ENCODE data around the gene METTL21A.
"Not testable (repeated sequence)": the region's sequence is repeated elsewhere in the genome, so short reads cannot be mapped to it uniquely, and the experiment has no call there.

Gene METTL21A

DNA sequence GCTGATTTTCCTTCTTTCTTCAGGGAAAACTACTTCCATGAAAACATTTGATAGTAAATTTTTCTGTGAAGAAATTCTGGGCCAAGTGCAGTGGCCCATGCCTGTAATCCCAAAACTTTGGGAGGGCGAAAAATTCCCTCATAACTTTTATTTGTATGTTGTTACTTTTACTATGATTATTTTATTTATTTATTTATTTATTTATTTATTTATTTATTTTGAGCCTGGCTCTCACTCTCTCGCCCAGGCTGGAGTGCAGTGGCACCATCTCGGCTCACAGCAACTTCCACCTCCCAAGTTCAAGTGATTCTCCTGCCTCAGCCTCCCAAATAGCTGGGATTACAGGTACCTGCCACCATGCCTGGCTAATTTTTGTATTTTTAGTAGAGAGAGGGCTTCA is 14.1 kb upstream of the METTL21A start:
- not testable (repeated sequence) for ATAC-seq (ENCODE audit: low read depth); H3K4me1 Mint-ChIP-seq; H3K9me3 Mint-ChIP-seq; H3K36me3 Mint-ChIP-seq; DNase-seq (ENCODE audit: low spot score in 2 of 2); H3K27ac Mint-ChIP-seq; H3K27me3 Mint-ChIP-seq; H3K4me3 Mint-ChIP-seq

GRCh38 chr2:207635468-207636200 is 10.4 kb upstream of the METTL21A start:
- Mint-ChIP-seq H3K9me3 (peaks cover 2% of the 10 kb centered on the region), H3K4me1 (peaks cover 4% of the 10 kb centered on the region), H3K36me3 (no peaks in the 10 kb centered on the region), H3K27me3 (no peaks in the 10 kb centered on the region), H3K27ac (peak overlapping the region; percentile 62), H3K4me3 (no peak overlapping the region)
- DNase-seq (ENCODE audit: low spot score in 2 of 2) (no peak), ATAC-seq (ENCODE audit: low read depth) (peak; percentile 55)

GRCh38 chr2:207633686-207634085 is 8.5 kb upstream of the METTL21A start:
- Mint-ChIP-seq H3K27me3 (no peaks in the 10 kb centered on the region), H3K4me3 (no peak overlapping the region), H3K9me3 (no peaks in the 10 kb centered on the region), H3K36me3 (no peaks in the 10 kb centered on the region), H3K4me1 (peaks cover 6% of the 10 kb centered on the region), H3K27ac (no peak overlapping the region)
- ATAC-seq (ENCODE audit: low read depth) (no peak), DNase-seq (ENCODE audit: low spot score in 2 of 2) (no peak)

DNA sequence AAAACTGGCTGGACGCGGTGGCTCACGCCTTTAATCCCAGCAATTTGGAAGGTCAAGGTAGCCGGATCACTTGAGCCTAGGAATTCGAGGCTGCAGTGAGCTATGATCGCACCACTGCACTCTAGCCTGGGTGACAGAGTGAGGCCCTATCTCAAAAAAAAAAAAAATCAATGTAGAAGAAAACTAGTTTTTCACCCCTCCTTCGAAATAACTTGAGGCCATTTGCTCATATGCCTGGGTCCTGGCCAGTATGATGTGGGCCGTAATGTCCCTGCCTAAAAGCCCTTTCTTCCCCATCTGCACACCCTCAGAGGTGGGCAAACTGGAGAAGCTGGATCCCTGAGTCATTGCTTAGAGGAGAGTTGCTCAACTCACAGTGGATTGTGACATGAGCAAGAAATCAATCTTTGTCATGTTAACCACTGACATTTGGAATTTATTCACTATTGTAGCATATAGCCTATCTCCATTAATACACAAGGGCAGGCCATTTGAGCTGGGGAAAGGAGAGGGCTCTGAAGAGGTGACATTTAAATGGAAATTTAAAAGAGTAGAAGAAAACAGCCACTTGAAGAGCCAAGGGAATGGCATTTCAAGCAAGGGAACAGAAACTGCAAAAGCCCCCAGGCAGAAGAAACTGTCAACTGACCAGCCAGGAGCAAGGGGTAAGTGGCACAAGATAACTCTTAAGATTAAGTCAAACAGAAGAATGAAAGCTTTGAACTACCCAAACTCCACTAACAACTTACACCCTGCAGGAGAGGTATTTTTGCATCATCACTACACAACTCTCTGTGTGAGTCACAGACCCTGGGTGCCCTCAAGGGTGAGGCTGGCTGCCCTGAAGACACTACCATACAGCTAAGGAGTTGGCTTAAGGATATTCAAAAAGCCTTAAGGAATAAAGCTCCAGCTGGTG is 7.6 kb upstream of the METTL21A start:
- Mint-ChIP-seq H3K27ac (no peak overlapping the region), H3K36me3 (no peaks in the 10 kb centered on the region), H3K9me3 (no peaks in the 10 kb centered on the region), H3K4me3 (no peak overlapping the region), H3K4me1 (peaks cover 6% of the 10 kb centered on the region), H3K27me3 (no peaks in the 10 kb centered on the region)
- no peak for DNase-seq (ENCODE audit: low spot score in 2 of 2)
- peak; percentile 10 for ATAC-seq (ENCODE audit: low read depth)

- Mint-ChIP-seq H3K36me3 (no peaks in the 10 kb centered on the region), H3K27me3 (no peaks in the 10 kb centered on the region), H3K9me3 (no peaks in the 10 kb centered on the region), H3K4me1 (peaks cover 8% of the 10 kb centered on the region), H3K27ac (no peak overlapping the region), H3K4me3 (no peak overlapping the region)
- ATAC-seq (ENCODE audit: low read depth) = no peak
- no peak for DNase-seq (ENCODE audit: low spot score in 2 of 2)
Measured at GRCh38 chr2:207630491-207630890, 5.3 kb upstream of the METTL21A start.

GRCh38 chr2:207629553-207629952 is 4.4 kb upstream of the METTL21A start:
- H3K27ac Mint-ChIP-seq = peak overlapping the region; percentile 75
- no peak for DNase-seq (ENCODE audit: low spot score in 2 of 2)
- no peaks in the 10 kb centered on the region for H3K27me3 Mint-ChIP-seq
- no peak for ATAC-seq (ENCODE audit: low read depth)
- H3K4me3 Mint-ChIP-seq = no peak overlapping the region
- H3K4me1 Mint-ChIP-seq = peaks cover 8% of the 10 kb centered on the region
- no peaks in the 10 kb centered on the region for H3K9me3 Mint-ChIP-seq
- H3K36me3 Mint-ChIP-seq = no peaks in the 10 kb centered on the region

- Mint-ChIP-seq H3K27ac (peak overlapping the region; percentile 91), H3K27me3 (no peaks in the 10 kb centered on the region), H3K36me3 (peaks cover 9% of the 10 kb centered on the region), H3K4me3 (peak overlapping the region; percentile 95), H3K4me1 (peaks cover 33% of the 10 kb centered on the region), H3K9me3 (no peaks in the 10 kb centered on the region)
- DNase-seq (ENCODE audit: low spot score in 2 of 2) (peak; percentile 65 to 68), ATAC-seq (ENCODE audit: low read depth) (peak; percentile 21)
Measured at GRCh38 chr2:207624185-207625013, 795 bp downstream of the METTL21A start.

- no peaks in the 10 kb centered on the region for H3K9me3 Mint-ChIP-seq
- H3K36me3 Mint-ChIP-seq = peaks cover 21% of the 10 kb centered on the region
- no peak for DNase-seq (ENCODE audit: low spot score in 2 of 2)
- peaks cover 42% of the 10 kb centered on the region for H3K4me1 Mint-ChIP-seq
- no peak for ATAC-seq (ENCODE audit: low read depth)
- peak overlapping the region; percentile 42 for H3K4me3 Mint-ChIP-seq
- H3K27me3 Mint-ChIP-seq = no peaks in the 10 kb centered on the region
- peak overlapping the region; percentile 84 for H3K27ac Mint-ChIP-seq
Measured at GRCh38 chr2:207621501-207622039, 3.6 kb downstream of the METTL21A start.

- Mint-ChIP-seq H3K27ac (peak overlapping the region; percentile 84), H3K4me1 (peaks cover 42% of the 10 kb centered on the region), H3K27me3 (no peaks in the 10 kb centered on the region), H3K4me3 (peak overlapping the region; percentile 69), H3K9me3 (no peaks in the 10 kb centered on the region), H3K36me3 (peaks cover 25% of the 10 kb centered on the region)
- peak; percentile 76 for ATAC-seq (ENCODE audit: low read depth)
- peak in 1 of 2 donors; percentile 50 for DNase-seq (ENCODE audit: low spot score in 2 of 2)
Measured at GRCh38 chr2:207619764-207620203, 5.4 kb downstream of the METTL21A start.

DNA sequence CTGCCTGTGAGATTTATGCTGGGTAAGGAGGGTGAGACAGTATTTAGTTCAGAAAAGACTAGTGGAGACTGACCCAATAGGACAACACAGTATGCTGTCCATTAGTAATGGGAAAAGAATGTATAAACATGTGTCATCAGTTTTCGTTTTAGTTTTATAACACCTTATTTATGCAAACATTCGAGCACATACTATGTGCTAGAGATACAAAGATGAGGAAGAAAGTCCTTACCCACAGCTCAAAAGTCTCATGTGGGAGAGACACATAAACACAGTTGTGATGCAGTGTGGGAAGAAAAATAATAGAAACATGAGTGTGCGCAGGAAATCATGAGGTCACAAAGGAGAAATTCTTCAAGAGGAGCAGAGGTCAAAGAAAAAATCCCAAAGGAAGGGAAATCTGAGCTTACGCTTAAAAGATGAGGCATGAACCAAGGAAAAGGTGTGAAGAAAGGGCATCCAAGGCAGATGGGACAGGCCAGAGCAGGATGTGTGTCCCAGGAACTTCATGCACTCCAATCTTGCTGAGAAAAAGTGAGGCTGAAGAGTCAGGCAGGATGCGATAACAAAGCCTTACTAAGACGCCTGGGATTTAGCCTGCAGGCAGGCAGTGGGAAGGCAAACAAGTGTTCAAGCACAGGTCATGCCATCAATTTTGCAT is 8.1 kb downstream of the METTL21A start:
- no peaks in the 10 kb centered on the region for H3K9me3 Mint-ChIP-seq
- H3K27ac Mint-ChIP-seq = peak overlapping the region; percentile 85
- peaks cover 29% of the 10 kb centered on the region for H3K4me1 Mint-ChIP-seq
- H3K36me3 Mint-ChIP-seq = peaks cover 29% of the 10 kb centered on the region
- no peak for DNase-seq (ENCODE audit: low spot score in 2 of 2)
- no peak overlapping the region for H3K4me3 Mint-ChIP-seq
- no peaks in the 10 kb centered on the region for H3K27me3 Mint-ChIP-seq
- ATAC-seq (ENCODE audit: low read depth) = no peak

- no peak for ATAC-seq (ENCODE audit: low read depth)
- no peaks in the 10 kb centered on the region for H3K9me3 Mint-ChIP-seq
- no peaks in the 10 kb centered on the region for H3K27me3 Mint-ChIP-seq
- peaks cover 22% of the 10 kb centered on the region for H3K36me3 Mint-ChIP-seq
- H3K4me1 Mint-ChIP-seq = peaks cover 22% of the 10 kb centered on the region
- no peak overlapping the region for H3K4me3 Mint-ChIP-seq
- no peak overlapping the region for H3K27ac Mint-ChIP-seq
- no peak for DNase-seq (ENCODE audit: low spot score in 2 of 2)
Measured at GRCh38 chr2:207616185-207616584, 9.0 kb downstream of the METTL21A start.

DNA sequence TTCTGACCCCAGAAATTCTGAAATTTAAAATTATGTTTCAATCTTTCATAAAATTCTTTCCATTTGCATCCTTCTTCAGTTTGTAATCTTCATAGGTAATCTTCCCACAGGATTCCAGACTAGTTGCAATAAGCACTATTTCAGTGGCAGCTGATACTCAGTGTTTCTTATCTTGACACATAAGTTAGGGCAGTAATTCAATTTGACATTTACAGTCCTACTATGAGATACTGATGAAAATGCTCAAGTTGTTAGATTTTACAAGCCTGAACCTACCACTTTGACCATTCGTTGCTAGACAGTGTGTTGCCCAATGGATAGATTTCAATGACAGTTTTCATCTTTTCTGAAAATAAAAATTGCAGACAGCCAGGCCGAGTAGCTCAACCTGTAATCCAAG is 10.4 kb downstream of the METTL21A start:
- H3K9me3 Mint-ChIP-seq = no peaks in the 10 kb centered on the region
- no peaks in the 10 kb centered on the region for H3K27me3 Mint-ChIP-seq
- no peak overlapping the region for H3K4me3 Mint-ChIP-seq
- H3K36me3 Mint-ChIP-seq = peaks cover 22% of the 10 kb centered on the region
- H3K4me1 Mint-ChIP-seq = peaks cover 18% of the 10 kb centered on the region
- DNase-seq (ENCODE audit: low spot score in 2 of 2) (no peak), ATAC-seq (ENCODE audit: low read depth) (no peak)
- H3K27ac Mint-ChIP-seq = no peak overlapping the region

- ATAC-seq (ENCODE audit: low read depth) = no peak
- Mint-ChIP-seq H3K4me1 (peaks cover 13% of the 10 kb centered on the region), H3K4me3 (no peak overlapping the region), H3K27ac (no peak overlapping the region), H3K9me3 (no peaks in the 10 kb centered on the region), H3K36me3 (peaks cover 28% of the 10 kb centered on the region), H3K27me3 (no peaks in the 10 kb centered on the region)
- no peak for DNase-seq (ENCODE audit: low spot score in 2 of 2)
Measured at GRCh38 chr2:207612714-207613113, 12.5 kb downstream of the METTL21A start.

All from memory B cell (primary cell).